Stimulated activated CD4-positive, alpha-beta T cell treated with anti-CD3 and anti-CD28 coated beads, Interleukin-12 subunit alpha, Interleukin-12 subunit beta, amount 100 ng/mL, for 4 hours (primary cell): ENCODE measurements around the gene CAMSAP2.

Experiments used
- DNase-seq: peaks from one replicate; pipeline ENCODE4 v3.0.0-alpha.2; 2020

The CAMSAP2 gene

DNA sequence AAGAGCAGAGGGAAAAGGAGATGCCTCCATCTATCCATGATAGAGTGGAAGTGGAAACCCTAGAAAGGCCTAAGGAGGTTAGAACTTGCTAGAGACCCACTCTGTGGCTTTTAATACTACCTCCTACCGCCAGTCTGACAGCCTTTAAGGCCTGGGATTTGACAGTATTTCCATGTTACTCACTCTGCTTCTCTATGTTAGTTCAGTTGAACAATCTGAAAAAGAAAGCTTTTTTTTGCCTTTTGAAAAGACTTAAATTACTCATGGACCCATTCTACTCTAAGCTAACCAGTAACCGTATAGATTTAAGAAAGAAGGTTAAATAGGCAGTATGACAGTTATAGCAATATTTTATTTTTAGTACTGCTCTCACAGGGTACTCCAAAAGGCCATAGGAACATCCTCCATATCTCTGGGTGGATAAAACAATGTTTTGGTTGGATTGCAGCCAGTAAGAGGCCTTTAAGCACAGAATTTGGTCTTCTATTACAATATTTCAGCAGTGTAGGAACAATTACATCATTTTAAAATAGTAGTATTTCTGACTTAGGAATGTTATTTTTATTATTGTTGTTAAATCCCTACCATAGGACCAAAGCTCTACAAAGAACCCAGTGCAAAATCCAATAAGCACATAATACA is 118.1 kb downstream of the CAMSAP2 start:
- DNase-seq, result no peak

DNA sequence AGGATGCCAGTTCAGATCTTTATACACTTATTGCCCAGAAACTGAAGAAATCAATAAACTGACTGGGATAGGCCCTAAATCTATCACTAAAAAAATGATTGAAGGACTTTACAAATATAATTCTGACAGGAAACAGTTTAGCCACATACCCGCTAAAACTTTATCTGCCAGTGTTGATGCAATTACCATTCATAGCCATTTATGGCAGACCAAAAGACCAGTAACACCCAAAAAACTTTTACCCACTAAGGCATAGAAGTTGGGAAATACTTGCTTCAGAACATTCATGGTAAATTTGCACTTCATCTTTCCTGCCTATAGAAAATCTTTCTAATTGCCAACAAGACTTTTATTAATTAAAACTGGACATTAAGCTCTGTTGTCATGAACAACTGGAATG is 119.1 kb downstream of the CAMSAP2 start:
- no peak for DNase-seq

DNA sequence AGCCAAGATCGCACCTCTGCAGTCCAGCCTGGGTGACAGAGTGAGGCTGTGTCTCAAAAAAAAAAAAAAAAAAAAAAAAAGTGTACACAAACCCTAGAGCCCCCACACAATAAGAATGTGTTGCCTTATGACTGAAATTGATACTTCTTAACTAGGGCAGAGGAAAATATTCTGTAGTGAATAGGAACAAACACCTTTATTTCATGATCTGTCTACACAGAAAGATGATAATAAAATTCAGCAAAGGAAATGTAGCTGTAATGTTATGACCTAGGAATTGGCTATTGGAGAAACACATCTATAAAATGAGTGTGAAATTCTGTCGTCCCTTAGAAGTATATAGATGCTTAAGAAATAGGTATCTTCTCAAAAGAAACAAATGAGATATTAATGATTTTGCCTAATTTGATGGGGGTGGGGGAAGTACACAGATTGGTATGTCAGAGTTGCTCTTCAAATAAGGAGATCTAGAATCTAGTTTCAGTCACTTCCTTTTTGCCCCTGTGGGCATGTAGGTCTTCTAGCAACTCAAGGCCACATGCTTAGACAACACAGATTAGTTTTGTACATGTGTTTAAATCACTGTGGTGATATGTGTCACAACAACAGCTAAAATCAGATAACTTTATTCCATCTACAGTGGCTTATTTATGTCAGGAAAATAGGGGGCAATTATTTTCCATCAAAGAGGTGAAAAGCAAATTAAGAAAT is 123.4 kb downstream of the CAMSAP2 start:
- DNase-seq, result no peak

DNA sequence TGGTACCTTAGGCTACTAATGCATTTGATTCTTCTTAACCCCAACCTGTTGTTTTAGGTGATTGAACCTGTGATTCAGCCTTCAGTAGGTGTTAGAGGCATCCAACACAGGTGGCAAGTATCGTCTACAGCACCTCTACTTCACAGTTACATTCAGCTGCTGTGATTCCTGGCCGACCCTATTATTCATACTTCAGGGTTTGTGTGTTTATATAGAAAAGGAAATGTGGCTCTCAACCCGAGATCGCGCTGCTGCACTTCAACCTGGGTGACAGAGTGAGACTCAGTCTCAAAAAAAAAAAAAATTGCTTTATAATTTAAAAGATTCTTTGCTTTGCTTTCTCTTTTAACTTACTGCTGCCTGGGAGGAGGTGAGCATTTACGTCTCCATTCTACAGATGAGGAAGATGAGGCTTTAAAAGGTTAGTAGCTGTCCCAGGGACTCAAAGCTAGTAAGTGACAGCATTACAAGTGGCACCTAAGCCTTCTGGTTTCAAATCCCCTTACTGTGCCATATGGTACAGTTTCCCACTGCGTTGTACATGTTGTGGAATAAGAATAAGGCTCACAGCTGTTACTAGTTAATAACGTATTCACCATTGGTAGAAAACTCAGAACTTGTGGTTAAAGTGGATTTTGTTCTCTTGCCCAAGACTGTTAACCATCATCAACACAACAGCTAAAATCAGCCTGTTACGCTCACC is 124.2 kb downstream of the CAMSAP2 start:
- no peak for DNase-seq

DNA sequence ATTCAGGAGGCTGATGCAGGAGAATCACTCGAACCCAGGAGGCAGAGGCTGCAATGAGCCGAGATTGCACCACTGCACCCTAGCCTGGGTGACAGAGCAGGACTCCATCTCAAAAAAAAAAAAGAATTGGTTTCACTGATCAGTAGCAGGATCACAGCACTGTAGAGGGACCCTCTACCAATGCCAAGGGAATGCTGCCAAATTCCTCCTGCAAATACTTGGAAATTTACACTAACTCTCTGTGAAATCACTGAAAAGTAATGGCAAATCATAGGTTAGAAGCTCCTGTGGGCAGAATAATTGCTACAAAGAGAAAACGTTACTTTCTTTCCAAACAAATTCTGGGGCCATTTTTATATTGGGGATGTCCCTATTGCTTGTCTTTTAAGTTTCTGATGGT is 127.4 kb downstream of the CAMSAP2 start:
- no peak for DNase-seq

- no peak for DNase-seq
Measured at GRCh38 chr1:200866521-200866920, 127.8 kb downstream of the CAMSAP2 start.

- no peak for DNase-seq
Measured at GRCh38 chr1:200867018-200867811, 128.5 kb downstream of the CAMSAP2 start.

- no peak for DNase-seq
Measured at GRCh38 chr1:200869376-200869752, 130.7 kb downstream of the CAMSAP2 start.

DNA sequence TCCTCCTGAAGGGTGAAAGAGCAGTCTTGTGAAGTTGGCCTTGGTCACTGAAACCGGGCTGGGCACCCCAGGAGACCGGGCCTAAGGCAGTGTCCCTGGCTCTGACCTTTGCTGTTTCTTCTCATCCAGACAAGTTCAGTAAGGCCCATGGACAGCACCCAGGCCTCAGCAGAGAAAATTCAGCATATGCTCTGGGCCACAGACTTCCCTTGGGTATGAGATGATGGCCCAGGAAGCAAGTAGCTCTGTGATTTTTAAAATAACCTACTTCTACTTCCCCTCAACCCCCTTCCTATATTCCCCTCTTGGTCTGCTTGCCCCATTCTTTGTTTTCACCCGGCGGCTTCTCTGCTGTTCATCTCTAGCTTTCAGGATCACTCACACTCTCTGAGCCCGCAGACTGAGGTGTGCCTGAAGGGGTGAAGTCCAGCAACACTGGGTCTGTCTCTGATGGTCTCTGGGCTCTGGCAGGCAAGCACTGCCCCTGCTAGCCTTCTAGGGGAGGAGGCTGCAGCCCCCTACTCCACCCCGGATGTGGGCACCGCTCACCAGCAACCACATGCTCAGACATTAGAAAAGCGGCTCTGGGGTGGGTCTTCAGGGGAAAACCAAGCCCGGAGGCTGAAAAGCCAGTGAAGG is 131.2 kb downstream of the CAMSAP2 start:
- no peak for DNase-seq

- no peak for DNase-seq
Measured at GRCh38 chr1:200872446-200873115, 133.9 kb downstream of the CAMSAP2 start, which contains the start of gene GPR25. GPR25 (plus strand) TSS chr1:200872981; CDS start chr1:200873038, 57 bp downstream.

DNA sequence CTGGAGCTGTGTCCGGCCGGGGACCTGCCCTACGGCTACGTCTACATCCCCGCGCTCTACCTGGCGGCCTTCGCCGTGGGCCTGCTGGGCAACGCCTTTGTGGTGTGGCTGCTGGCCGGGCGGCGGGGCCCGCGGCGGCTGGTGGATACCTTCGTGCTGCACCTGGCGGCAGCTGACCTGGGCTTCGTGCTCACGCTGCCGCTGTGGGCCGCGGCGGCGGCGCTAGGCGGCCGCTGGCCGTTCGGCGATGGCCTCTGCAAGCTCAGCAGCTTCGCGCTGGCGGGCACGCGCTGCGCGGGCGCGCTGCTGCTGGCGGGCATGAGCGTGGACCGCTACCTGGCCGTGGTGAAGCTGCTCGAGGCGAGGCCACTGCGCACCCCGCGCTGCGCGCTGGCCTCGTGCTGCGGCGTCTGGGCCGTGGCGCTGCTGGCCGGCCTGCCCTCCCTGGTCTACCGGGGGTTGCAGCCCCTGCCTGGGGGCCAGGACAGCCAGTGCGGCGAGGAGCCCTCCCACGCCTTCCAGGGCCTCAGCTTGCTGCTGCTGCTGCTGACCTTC is 134.5 kb downstream of the CAMSAP2 start:
- DNase-seq, result no peak

DNA sequence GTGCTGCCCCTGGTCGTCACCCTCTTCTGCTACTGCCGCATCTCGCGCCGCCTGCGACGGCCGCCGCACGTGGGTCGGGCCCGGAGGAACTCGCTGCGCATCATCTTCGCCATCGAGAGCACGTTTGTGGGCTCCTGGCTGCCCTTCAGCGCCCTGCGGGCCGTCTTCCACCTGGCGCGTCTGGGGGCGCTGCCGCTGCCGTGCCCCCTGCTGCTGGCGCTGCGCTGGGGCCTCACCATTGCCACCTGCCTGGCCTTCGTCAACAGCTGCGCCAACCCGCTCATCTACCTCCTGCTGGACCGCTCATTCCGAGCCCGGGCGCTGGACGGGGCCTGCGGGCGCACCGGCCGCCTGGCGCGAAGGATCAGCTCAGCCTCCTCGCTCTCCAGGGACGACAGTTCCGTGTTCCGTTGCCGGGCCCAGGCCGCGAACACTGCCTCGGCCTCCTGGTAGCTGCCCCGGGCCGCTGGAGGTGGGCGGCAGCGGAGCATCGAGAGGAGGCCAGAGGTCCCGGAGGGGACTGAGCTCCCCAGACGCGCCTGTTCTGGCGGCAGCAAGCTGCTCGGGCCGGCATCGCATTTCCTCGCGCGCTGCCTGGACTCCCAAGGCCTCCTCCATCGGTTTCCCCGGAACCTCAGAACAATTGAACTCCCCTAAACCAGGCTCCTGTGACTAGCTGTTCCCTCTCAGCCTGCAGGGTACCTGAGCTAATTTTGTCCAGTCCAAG is 135.1 kb downstream of the CAMSAP2 start:
- no peak for DNase-seq

GRCh38 chr1:200874694-200875093 is 136.0 kb downstream of the CAMSAP2 start:
- DNase-seq, result no peak

GRCh38 chr1:200875416-200875815 is 136.7 kb downstream of the CAMSAP2 start:
- no peak for DNase-seq

GRCh38 chr1:200877010-200877409 is 138.3 kb downstream of the CAMSAP2 start:
- no peak for DNase-seq

DNA sequence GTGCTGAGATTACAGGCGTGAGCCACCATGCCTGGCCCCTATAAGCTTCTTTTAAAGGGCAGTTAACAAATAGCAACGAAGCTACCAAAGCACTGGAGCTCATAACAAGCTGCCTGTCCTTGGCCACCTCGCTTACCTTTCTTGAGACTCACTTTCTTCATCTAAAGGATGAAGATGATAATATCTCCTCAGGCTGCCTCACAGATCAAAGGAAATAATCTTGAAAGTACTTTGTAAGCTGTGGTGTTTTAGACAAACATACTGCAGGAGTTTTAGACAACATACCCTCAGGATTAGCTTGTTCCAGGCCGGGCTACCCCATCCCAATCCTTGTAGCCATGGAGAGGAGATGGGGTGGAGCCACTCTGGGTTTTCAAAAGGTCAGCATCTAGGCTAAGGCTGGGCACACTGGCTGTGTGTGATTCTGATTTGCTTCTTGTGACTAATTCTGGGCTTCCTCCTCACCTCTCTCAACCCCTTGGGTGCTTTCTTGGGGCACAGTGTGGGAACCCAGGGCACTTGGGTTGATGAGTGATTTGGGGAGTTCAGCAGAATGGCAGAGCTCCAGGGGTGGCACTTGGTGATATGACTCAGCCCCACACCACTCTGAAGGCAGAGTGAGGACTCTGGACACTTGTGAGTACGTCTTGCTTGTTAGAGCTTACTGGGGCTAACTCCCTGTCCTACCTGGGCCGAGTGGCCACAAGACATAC is 139.3 kb downstream of the CAMSAP2 start:
- DNase-seq, result no peak

GRCh38 chr1:200880212-200880611 is 141.5 kb downstream of the CAMSAP2 start:
- DNase-seq, result no peak

- no peak for DNase-seq
Measured at GRCh38 chr1:200883118-200883517, 144.4 kb downstream of the CAMSAP2 start.

DNA sequence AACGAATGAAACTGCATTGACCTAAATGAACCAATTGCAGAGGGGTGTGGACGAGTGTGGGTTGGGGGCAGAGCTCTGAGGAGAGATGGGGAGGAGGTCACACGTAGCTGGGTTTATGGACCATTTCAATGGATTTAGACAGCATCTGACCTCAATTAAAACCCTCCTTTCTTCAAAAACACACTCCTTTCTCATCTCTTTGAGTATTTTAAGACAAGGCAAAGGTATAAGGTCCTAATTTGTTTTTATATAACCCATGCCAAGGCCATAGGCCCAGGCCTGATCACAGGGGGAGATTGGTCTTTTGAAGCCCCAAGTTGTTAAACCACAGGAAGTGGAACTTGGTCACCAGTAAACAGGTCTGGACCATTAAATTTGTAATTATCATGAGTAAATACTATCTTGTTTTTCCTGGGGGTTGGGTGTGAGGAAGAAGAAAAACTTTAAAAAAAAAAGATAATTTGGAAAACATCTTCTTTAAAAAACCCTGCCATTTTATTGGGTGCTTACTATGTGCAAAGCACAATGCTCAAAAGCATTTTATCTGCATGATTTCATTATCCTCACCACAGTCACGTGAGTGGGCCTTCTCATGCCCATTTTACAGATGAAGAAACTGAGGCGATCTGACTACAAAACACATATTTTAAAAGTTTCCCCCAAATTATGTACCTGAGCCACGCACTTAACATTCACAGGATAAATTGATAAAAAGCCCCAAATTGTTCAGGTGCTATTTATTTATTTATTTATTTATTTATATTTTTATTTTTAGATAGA is 147.1 kb downstream of the CAMSAP2 start:
- DNase-seq, result no peak

DNA sequence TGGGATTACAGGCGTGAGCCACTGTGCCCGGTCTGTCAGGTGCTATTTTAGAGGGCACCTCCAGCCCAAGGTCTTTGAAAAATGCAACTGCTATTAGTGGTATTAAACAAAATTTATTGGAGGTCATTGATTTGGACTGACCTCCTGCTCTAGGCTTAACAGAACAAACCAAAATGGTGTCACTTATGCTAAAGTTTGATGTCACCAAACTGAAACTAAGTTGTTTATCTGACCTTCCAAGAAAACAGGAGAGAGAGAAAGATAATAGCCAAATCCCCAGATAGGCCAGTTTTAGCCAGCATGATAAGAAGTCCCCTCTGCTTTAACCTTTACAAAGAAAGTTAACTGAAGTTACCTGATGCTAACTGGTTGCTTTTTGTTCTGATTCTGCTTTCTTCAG is 147.9 kb downstream of the CAMSAP2 start:
- DNase-seq, result no peak
